VCaP (cell line): Measurements from ENCODE around the gene WDR70.
"Not testable (repeated sequence)": the region's sequence is repeated elsewhere in the genome, so short reads cannot be mapped to it uniquely, and the experiment has no call there.

Experiments
- H3K27ac ChIP-seq: fragments of 450-650 bp; 2 replicates; pipeline ENCODE4 v1.5.1; 2017
- CTCF ChIP-seq: fragments of 450-650 bp; conservative IDR thresholded peaks from 2 replicates; pipeline ENCODE4 v1.5.1; 2017; ENCODE audit warnings: mild to moderate bottlenecking, moderate library complexity

Gene WDR70

GRCh38 chr5:37640088-37640487, 261.0 kb downstream of the WDR70 start:
- no peak for TF ChIP-seq CTCF
- no peak overlapping the region for H3K27ac ChIP-seq

- no peak for TF ChIP-seq CTCF
- no peak overlapping the region for H3K27ac ChIP-seq
Measured at GRCh38 chr5:37641933-37642332, 262.8 kb downstream of the WDR70 start.

GRCh38 chr5:37645707-37646106, 266.6 kb downstream of the WDR70 start:
- H3K27ac ChIP-seq, result no peak overlapping the region
- no peak for TF ChIP-seq CTCF

- H3K27ac ChIP-seq, result not testable (repeated sequence)
Measured at GRCh38 chr5:37654566-37654965, 275.4 kb downstream of the WDR70 start.

DNA sequence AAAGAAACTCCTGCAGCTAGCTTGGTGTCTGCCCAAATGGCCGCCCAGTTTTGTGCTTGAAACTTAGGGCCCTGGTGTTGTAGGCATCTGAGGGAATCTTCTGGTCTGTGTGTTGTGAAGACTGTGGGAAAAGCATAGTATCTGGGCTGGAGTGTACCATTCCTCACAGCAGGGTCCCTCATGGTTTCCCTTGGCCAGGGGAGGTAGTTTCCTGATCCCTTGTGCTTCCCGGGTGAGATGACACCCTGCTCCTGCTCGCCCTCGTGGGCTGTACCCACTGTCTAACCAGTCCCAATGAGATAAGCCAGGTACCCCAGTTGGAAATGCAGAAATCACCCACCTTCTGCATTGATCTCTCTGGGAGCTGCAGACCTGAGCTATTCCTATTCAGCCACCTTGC, 277.9 kb downstream of the WDR70 start:
- no peak overlapping the region for H3K27ac ChIP-seq
- no peak for TF ChIP-seq CTCF

GRCh38 chr5:37658440-37658839, 279.3 kb downstream of the WDR70 start:
- TF ChIP-seq CTCF, result no peak
- no peak overlapping the region for H3K27ac ChIP-seq

GRCh38 chr5:37660319-37660718, 281.2 kb downstream of the WDR70 start:
- no peak overlapping the region for H3K27ac ChIP-seq
- no peak for TF ChIP-seq CTCF

GRCh38 chr5:37661227-37661920, 282.3 kb downstream of the WDR70 start:
- TF ChIP-seq CTCF, result no peak
- no peak overlapping the region for H3K27ac ChIP-seq
